ENCODE results near the gene TBX20.

DNA sequence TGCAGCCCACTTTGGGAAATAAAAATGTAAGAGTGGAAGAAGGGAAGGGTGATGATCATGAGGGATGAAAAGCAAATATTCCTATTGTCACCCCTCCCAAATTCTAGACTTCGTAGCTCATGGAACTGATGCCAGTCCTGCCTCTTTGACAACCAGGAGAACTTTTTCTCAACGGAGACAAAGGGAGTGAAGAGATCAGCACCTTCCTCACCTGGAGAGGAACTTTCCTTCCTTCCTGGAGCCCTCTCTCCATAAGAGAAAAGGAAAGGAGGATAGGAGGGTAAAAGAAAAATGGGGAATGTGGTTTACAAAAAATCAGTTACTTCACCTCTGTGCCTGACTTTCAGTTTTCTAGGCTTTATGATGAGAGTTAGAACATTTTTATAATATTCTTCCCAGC, 3.4 kb downstream of the TBX20 start:
- TF ChIP-seq, protein P1, sequence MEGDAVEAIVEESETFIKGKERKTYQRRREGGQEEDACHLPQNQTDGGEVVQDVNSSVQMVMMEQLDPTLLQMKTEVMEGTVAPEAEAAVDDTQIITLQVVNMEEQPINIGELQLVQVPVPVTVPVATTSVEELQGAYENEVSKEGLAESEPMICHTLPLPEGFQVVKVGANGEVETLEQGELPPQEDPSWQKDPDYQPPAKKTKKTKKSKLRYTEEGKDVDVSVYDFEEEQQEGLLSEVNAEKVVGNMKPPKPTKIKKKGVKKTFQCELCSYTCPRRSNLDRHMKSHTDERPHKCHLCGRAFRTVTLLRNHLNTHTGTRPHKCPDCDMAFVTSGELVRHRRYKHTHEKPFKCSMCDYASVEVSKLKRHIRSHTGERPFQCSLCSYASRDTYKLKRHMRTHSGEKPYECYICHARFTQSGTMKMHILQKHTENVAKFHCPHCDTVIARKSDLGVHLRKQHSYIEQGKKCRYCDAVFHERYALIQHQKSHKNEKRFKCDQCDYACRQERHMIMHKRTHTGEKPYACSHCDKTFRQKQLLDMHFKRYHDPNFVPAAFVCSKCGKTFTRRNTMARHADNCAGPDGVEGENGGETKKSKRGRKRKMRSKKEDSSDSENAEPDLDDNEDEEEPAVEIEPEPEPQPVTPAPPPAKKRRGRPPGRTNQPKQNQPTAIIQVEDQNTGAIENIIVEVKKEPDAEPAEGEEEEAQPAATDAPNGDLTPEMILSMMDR (IDR thresholded peaks at IDR 0.05) = no peak
- no peak for TF ChIP-seq POLR2AphosphoS5 (IDR thresholded peaks at IDR 0.05)
- TF ChIP-seq POLR2A (IDR thresholded peaks at IDR 0.05; ENCODE audit: low read depth) = no peak
- TF ChIP-seq EP300 (IDR thresholded peaks at IDR 0.05) = no peak
